GM19463 (cell line): Measurements from ENCODE around the gene NRXN3.

Experiments
- ATAC-seq: cut with Tn5 transposase; IDR thresholded peaks from one replicate; pipeline ENCODE4 v1.9.1; 2021; ENCODE audit warnings: mild to moderate bottlenecking, moderate library complexity; ENCODE audit not compliant: unreplicated experiment

NRXN3 gene

DNA sequence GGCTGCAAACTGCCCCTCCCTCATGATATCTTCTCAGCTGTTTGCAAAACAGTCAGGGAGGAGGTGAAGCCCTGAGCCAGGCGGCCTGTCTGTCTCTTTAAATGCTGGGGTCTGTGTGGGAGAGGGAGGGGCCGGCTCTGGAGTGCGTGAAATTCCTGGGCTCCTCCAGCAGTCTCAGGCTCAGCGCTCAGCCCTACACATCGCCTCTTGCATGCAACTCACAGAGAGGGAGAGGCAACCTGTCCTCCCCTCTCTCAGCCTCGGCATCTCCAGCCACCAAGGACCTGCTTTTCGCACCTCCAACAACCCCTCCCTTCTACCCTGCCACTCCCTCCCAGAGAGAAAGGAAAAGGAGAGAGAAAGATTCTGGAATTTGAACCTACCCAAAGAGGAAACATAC, at the start of gene NRXN3:
NRXN3 (plus strand) TSS at position 171 of the 400 bp plus-strand sequence. CDS start 72,721 bp downstream, outside the sequence.
- ATAC-seq = no peak

GRCh38 chr14:78122436-78122835, 47.7 kb upstream of the NRXN3 start:
- no peak for ATAC-seq

GRCh38 chr14:78123650-78124253, 46.4 kb upstream of the NRXN3 start:
- ATAC-seq = no peak

- no peak for ATAC-seq
Measured at GRCh38 chr14:78127961-78128360, 42.2 kb upstream of the NRXN3 start.

- ATAC-seq = no peak
Measured at GRCh38 chr14:78129375-78129774, 40.8 kb upstream of the NRXN3 start.

DNA sequence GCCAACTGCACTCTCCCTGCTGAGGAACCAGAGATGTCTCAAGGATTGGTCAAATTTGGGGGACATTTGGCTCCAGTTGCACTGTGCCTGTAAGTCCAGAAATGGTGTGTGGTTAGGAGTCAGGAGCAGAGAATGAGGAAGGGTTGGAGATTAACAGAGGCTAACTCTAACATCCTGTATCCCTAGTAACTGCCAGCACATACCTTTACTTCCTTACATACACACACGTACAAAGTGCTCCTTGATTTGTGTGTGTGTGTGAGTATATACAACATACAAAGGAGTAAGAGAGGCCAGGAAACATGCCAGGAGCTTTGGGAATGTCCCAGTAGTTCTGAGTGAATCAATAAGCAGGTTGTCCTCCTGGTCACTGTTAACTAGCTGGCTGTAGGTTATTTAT, 39.8 kb upstream of the NRXN3 start:
- ATAC-seq = no peak

DNA sequence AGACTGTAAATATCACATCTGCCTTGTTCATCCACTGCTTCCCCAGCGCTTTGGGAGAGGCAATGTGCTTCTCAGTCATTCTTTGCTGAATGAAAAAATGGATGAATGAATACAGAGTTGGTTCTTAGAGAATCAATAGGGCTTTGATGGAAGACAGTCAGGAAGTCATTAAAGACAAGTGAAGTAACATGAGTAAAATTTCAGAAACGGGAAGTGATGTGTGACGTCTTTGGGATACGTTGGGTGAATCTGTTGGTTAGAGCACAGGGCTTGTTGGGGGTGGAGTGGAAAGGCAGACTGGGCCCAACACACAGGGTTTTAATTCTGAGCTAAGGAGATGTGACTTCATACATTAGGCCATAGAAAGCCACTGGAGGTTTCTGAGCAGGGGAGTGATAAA, 39.0 kb upstream of the NRXN3 start:
- no peak for ATAC-seq

DNA sequence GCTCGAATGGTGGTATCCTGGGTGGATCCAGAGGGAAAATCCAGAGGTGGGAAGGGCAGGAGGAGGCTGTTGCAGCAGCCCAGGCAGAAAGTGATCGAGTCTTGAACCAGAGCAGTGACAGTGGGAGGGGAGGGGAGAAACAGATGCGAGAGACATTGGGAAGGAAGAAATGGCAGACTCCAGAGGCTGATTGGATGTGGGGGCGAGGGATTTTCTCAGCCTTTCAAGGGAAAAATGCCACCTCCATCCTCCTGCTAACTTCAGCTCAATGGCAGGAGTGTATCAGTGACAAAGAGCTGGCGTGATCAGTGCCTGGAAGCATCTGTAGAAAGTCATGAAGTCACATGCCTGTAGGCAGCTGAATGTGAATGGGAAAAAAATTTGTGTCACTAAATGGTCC, 38.6 kb upstream of the NRXN3 start:
- ATAC-seq = no peak

- ATAC-seq = no peak
Measured at GRCh38 chr14:78135450-78135891, 34.7 kb upstream of the NRXN3 start.

DNA sequence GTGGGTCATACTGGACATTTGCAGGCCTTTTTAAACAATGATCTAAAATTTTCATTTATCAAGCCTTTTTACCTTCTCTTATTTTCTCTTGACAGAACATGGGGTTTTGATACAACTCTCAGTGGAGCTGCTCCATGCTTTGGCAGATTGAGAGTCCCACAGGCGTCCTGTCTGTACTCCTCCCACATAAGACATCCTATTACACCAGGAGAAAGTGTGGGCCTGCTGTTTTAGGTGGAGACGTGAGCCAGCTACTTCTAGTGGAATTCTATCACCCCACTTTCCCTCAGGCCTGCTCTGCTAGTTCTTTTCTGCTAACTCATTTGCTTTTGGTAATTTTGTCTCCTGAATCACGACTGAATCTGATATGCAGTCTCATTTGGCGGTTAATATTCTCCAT, 33.5 kb upstream of the NRXN3 start:
- ATAC-seq = no peak

GRCh38 chr14:78141590-78141989, 28.6 kb upstream of the NRXN3 start:
- no peak for ATAC-seq

- ATAC-seq = no peak
Measured at GRCh38 chr14:78142998-78143397, 27.2 kb upstream of the NRXN3 start.

DNA sequence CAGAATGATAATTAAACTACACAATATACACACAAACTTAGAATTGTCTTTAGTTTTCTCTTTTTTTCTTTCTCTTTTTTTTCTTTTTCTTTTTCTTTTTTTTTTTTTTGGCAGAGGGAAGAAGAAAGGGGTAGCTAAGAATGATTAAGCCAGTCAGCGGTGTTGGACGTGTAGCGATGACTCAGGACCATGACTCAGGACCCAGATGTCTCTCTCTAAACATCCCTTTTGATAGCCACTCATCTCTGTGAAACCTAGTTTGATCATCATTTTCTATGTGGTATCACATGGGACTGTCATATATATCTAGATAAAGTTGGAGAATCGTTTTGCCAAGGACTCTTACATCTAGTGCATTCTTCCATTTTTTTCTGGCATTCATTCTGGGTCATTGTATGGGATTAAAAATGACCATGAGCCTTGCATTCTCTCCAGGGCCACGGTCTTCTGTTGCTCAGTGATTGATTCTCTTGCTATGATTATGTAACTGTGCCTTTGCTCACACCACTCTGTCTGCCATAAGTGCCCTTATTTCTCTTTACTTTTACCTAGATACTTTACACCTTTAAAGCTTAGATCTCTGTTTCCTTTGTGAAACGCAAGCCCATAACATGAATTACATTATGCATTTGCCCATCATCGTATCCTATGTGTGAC, 26.6 kb upstream of the NRXN3 start:
- ATAC-seq = no peak

- no peak for ATAC-seq
Measured at GRCh38 chr14:78152201-78153063, 17.7 kb upstream of the NRXN3 start.

- ATAC-seq = no peak
Measured at GRCh38 chr14:78153064-78153341, 17.2 kb upstream of the NRXN3 start.

DNA sequence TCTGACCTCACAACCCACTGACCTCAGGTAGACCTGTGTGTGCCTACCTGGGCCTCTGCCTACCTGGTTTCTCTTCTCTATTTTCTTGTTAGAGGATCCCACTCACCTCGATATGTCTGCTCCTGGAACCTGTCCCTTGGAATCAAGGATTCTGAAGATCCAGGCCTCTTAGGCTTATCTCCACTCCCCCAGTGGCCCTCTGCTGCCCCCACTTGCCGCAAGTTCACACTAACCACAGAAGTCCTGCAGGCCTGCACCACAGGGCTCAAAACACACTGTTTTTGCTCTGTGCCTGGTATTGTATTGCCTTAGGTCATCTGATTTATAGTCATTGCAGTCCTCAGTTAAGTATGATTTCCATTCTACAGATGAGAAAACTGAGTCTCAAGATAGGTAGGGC, 15.3 kb upstream of the NRXN3 start:
- ATAC-seq = no peak

DNA sequence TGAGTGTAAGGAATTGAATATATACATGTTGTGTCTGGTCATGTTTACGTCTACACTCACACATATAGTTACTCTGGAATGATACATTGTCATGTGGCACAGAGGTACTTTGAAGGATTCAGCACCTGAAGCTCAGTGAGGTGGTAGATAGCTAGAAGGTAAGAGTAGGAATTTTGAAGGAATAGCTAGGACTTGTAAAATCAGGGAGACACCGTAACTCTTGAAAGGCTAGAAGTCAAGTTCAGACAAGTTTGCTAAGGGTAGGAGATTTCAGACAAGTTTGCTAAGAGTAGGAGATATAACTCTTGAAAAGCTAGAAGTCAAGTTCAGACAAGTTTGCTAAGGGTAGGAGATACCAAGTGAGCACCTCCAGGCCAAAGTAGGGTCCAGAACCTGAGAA, 14.0 kb upstream of the NRXN3 start:
- no peak for ATAC-seq

- no peak for ATAC-seq
Measured at GRCh38 chr14:78157494-78158437, 12.4 kb upstream of the NRXN3 start.

DNA sequence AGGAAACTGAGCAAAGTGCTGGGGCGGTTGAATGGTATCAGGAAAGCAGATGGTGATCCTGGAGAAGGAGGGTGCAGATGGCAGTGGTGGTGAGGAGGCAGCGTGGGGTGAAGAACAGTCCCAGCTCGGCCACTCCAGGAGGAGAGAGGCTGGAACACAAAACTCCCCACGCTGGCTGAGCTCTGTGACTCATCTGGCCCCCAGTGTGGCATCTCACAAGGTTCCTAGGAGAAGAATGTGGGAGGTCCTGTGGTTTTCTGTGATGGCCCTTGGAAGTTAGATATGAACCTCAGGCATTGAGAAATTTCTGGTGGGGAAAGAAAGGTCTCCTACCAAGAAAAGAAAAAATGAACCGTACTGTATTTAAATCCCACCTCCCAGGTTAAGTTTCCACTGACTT, 8.0 kb upstream of the NRXN3 start:
- no peak for ATAC-seq

DNA sequence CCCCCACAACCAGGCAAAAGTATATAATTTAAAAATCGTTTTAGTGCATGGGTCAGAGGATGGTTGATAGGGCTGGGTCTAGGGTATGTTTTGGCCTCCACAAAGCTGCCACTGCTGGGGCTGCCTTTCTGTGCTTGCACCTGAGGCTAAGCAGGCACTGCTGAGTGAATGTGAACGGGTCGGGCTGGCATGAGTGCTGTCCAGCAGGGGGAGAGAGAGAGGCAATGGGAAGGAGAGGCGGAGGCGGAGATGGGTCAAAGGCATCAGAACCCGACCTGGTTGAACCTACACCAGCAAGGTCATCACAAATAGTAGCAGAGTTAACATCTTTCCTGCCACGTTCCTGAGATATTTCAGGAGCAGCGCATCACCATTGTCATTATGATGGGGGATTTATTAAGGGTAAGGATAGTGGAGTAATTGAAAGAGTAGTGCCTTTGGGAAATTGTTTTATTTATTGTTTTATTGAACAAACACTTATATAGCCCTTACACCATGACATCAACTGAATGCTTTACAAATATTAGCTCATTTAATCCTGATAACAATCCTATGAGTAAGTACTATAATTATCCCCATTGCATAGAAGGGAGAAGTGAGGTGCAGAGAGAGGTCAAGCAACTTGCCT, 5.8 kb upstream of the NRXN3 start:
- ATAC-seq = peak; percentile 48

- no peak for ATAC-seq
Measured at GRCh38 chr14:78172428-78172827, 2.3 kb downstream of the NRXN3 start.
